HFFc6 (cell line): ENCODE results near the gene FAM136A. TPM values are rescaled to one million over a fixed set of nuclear protein-coding genes. Genes with fewer than 3 reads are reported as not detected.
A peak's percentile ranks its signal among the peaks of the same experiment; 100 is the strongest.
"Not testable (repeated sequence)": the region's sequence is repeated elsewhere in the genome, so short reads cannot be mapped to it uniquely, and the experiment has no call there.

Experiments
- DNase-seq: peaks from one replicate; pipeline ENCODE4 v3.0.0-alpha.2; 2018
- H3K27ac Mint-ChIP-seq: 2 replicates; pipeline ENCODE4 v1.8.0; 2020; ENCODE audit warnings: mild to moderate bottlenecking, mixed read lengths
- H3K27me3 Mint-ChIP-seq: 2 replicates; pipeline ENCODE4 v1.8.0; 2021; ENCODE audit warnings: mild to moderate bottlenecking, moderate library complexity, mixed read lengths; ENCODE audit not compliant: insufficient read depth
- H3K36me3 Mint-ChIP-seq: 2 replicates; pipeline ENCODE4 v1.8.0; 2021; ENCODE audit warnings: low read depth, mixed read lengths
- H3K4me1 Mint-ChIP-seq: 2 replicates; pipeline ENCODE4 v1.8.0; 2020; ENCODE audit warnings: low read depth, mixed read lengths
- H3K4me3 Mint-ChIP-seq: 2 replicates; pipeline ENCODE4 v1.8.0; 2020; ENCODE audit warnings: mild to moderate bottlenecking, moderate library complexity, mixed read lengths
- H3K9me3 Mint-ChIP-seq: 2 replicates; pipeline ENCODE4 v1.8.0; 2020; ENCODE audit warnings: mild to moderate bottlenecking, mixed read lengths
- total RNA-seq, 6 experiments: library from RNA; stranded (reverse); fragmentation: NEBNext Ultra II Directional; extraction: Animal tissue kit (Norgen Biotek cat#: 25700); gene quantifications; 2 replicates in 1 of 6; 3 replicates in 5 of 6; pipeline ENCODE4 v1.2.3, GENCODE V29; 2021
- TF ChIP-seq, protein P1 (sequence below): fragments of 200-600 bp; sonication (generic); IDR thresholded peaks from 2 replicates; pipeline ENCODE4 v1.5.0; 2021; ENCODE audit warnings: antibody characterized with exemption, mild to moderate bottlenecking

Gene FAM136A
- total RNA-seq, 6 experiments from 2014 or later: 28.2 to 37.0 (median 32.5) TPM

DNA sequence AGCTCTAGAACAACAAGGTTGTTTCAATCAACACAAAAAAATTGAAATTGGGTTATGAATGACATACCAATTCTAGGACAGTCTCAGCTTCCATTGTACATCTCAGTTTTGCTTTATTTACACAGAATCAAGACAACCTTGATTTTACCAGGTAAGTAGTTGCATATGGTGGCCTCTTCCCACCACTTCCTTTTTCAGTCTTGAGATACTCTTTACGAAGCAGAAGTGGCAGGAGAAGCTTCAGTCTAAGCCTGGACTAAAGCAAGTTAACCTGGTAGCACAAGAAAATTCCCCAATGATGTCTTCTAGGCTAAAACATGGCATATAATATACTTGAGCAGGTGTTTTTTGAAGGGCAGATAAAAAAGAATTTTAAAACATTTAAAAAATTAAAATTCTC lies 10.7 kb upstream of the FAM136A start:
- no peaks in the 10 kb centered on the region for H3K4me1 Mint-ChIP-seq
- H3K9me3 Mint-ChIP-seq: no peaks in the 10 kb centered on the region
- no peaks in the 10 kb centered on the region for H3K36me3 Mint-ChIP-seq
- TF ChIP-seq, protein P1, sequence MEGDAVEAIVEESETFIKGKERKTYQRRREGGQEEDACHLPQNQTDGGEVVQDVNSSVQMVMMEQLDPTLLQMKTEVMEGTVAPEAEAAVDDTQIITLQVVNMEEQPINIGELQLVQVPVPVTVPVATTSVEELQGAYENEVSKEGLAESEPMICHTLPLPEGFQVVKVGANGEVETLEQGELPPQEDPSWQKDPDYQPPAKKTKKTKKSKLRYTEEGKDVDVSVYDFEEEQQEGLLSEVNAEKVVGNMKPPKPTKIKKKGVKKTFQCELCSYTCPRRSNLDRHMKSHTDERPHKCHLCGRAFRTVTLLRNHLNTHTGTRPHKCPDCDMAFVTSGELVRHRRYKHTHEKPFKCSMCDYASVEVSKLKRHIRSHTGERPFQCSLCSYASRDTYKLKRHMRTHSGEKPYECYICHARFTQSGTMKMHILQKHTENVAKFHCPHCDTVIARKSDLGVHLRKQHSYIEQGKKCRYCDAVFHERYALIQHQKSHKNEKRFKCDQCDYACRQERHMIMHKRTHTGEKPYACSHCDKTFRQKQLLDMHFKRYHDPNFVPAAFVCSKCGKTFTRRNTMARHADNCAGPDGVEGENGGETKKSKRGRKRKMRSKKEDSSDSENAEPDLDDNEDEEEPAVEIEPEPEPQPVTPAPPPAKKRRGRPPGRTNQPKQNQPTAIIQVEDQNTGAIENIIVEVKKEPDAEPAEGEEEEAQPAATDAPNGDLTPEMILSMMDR: no peak
- H3K27me3 Mint-ChIP-seq: peaks cover 12% of the 10 kb centered on the region
- H3K27ac Mint-ChIP-seq: no peak overlapping the region
- H3K4me3 Mint-ChIP-seq: no peak overlapping the region
- DNase-seq: no peak

DNA sequence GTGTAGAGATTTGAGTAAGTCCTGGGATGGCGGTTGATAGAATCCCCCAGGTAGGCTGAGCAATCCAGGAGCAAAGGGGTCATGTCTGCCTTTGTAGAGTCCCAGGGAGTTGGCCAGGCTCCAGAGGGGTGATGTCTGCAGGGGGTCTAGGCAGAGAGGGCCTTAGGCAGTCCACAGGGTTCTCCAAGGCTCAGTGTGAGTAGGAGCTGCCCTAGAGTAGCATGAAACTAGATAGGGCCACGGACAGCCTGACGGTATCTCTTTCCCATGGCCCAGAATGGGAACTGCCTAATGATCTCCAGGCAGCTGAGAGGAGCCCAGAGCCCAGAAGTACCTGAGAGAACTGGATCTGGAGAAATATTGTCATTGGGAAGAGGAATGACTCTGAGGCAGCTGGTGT lies 9.0 kb upstream of the FAM136A start:
- no peaks in the 10 kb centered on the region for H3K9me3 Mint-ChIP-seq
- no peaks in the 10 kb centered on the region for H3K36me3 Mint-ChIP-seq
- TF ChIP-seq, protein P1: no peak
- H3K27me3 Mint-ChIP-seq: peaks cover 11% of the 10 kb centered on the region
- H3K4me3 Mint-ChIP-seq: no peak overlapping the region
- H3K4me1 Mint-ChIP-seq: no peaks in the 10 kb centered on the region
- H3K27ac Mint-ChIP-seq: no peak overlapping the region
- DNase-seq: no peak

DNA sequence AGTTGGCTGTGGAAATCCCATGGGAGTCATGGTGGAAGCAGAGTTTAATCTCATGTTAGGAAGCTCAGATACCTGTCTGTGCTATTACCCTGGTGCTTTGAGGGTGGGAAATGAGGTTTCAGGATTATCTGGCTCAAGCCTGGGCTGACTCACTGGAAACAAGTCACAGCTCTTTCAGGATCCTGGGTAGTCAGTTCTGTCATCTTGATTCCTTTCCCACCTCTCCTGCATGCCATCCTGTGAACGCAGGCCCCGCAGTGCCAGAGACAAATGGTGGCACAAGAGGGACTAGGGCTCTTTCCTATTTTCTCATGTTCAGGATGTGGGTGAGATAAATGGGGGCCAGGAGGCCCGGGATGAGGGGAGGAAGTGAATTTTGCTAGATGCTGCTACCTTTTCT lies 3.7 kb upstream of the FAM136A start:
- TF ChIP-seq, protein P1: no peak
- Mint-ChIP-seq H3K4me1 (peaks cover 17% of the 10 kb centered on the region), H3K27ac (no peak overlapping the region), H3K9me3 (no peaks in the 10 kb centered on the region), H3K27me3 (no peaks in the 10 kb centered on the region; the same call in 1 of the 2 replicates), H3K4me3 (no peak overlapping the region), H3K36me3 (no peaks in the 10 kb centered on the region)
- DNase-seq: no peak

DNA sequence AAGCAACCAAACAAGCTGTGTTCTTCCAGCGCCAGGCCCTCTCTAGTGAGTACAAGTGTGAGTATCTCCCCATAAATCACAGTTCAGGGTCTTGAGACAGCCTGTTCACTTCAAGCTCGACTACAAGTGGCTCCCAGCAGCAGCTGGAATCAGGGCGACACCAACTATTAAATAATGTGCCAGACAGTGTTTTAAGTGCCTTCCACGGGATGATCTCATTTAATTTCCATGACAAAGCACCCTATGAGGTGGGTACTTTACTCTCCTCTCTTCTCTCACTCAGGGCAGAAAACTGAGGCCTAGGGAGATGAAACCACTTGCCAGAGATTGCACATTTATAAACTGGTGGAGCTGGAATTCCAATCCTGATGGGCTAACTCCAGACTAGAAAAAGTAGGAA lies 2.6 kb upstream of the FAM136A start:
- no peak overlapping the region for H3K4me3 Mint-ChIP-seq
- no peaks in the 10 kb centered on the region for H3K36me3 Mint-ChIP-seq
- H3K4me1 Mint-ChIP-seq: peaks cover 19% of the 10 kb centered on the region
- no peaks in the 10 kb centered on the region; the same call in 1 of the 2 replicates for H3K27me3 Mint-ChIP-seq
- no peaks in the 10 kb centered on the region for H3K9me3 Mint-ChIP-seq
- no peak overlapping the region for H3K27ac Mint-ChIP-seq
- no peak for DNase-seq
- TF ChIP-seq, protein P1: no peak

DNA sequence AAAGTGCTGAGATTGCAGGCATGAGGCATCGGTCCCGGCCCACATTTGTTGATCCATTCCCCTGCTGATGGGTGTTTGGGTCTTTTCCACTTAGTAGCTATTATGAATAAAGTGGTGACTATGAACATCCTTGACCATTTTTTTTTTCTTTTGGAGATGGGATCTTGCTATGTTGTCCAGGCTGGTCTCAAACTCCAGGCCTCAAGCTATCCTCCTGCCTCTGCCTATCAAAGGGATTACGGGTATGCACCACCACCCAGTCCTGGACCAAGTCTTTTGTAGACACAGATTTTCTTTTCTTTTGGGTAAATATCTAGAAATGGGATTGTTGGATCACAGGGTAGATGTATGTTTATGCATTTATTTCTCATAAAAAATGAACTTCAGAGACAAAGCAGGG lies 1.3 kb upstream of the FAM136A start:
- Mint-ChIP-seq H3K27me3 (no peaks in the 10 kb centered on the region; the same call in 1 of the 2 replicates), H3K4me1 (peaks cover 19% of the 10 kb centered on the region), H3K9me3 (no peaks in the 10 kb centered on the region), H3K4me3 (no peak overlapping the region), H3K36me3 (peaks cover 9% of the 10 kb centered on the region), H3K27ac (no peak overlapping the region)
- TF ChIP-seq, protein P1: no peak
- no peak for DNase-seq

DNA sequence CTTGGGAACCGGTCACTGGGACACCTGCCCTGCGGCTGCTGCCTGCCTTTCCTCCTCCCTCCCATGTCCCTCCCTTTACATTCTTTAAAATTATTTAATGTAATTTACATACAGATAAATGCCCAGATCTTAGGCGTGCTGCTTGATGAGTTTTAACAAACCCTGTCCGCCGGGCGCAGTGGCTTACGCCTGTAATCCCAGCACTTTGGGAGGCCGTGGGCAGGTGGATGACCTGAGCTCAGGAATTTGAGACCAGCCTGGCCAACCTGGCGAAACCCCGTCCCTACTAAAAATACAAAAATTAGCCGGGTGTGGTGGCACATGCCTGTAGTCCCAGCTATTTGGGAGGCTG lies 304 bp upstream of the FAM136A start:
- H3K4me1 Mint-ChIP-seq: peaks cover 19% of the 10 kb centered on the region
- DNase-seq: not testable (repeated sequence)

More for the DNA sequence above, 304 bp upstream of the FAM136A start:
- not testable (repeated sequence) for H3K36me3 Mint-ChIP-seq, H3K9me3 Mint-ChIP-seq, H3K27me3 Mint-ChIP-seq, H3K27ac Mint-ChIP-seq
- H3K4me3 Mint-ChIP-seq: peak overlapping the region; percentile 93
